ENCODE measurements around the gene CCDC61.

Gene CCDC61, protein sequence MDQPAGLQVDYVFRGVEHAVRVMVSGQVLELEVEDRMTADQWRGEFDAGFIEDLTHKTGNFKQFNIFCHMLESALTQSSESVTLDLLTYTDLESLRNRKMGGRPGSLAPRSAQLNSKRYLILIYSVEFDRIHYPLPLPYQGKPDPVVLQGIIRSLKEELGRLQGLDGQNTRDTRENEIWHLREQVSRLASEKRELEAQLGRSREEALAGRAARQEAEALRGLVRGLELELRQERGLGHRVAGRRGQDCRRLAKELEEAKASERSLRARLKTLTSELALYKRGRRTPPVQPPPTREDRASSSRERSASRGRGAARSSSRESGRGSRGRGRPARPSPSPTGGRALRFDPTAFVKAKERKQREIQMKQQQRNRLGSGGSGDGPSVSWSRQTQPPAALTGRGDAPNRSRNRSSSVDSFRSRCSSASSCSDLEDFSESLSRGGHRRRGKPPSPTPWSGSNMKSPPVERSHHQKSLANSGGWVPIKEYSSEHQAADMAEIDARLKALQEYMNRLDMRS

DNA sequence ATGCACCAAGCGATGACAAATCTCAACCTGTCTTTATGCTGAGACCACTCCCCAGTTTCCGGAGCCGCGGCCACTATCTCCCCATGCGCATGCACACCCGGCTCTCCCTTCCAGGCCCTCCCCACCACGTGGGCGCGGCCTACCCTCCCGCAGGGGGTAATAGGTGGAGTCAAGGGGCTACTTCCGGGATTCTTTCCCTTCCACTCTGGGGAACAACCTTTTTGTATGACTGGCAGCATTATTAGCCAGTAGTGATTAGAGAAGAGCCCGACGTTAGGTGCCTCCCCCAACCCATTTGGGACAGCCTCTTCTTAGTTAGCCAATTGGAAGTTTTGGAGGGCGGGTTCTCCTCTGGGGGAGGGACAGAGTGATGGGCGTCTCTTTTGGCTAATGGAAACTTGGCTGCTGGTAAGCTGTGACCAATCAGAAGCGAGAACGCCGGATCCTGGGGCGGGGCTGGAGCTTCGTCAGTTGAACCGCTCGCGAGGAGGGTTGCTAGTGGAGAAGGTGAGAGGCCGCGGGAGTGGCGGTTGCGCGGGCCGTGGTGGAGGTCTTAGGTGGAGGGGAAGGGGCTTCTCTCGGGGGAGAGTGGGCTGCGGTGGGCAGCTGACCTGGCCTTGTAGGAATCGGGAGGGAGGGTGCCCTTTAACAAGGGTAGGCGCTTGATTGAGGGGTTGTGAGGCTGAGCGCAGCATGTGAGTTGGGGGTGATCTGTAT is at the start of gene CCDC61:
TSS of gene CCDC61 (plus strand) at position 470 of the 717 bp plus-strand sequence. CDS start 7,552 bp downstream, outside the sequence.
- DNase-seq (ENCODE audit: low read depth) = peak; percentile 99

DNA sequence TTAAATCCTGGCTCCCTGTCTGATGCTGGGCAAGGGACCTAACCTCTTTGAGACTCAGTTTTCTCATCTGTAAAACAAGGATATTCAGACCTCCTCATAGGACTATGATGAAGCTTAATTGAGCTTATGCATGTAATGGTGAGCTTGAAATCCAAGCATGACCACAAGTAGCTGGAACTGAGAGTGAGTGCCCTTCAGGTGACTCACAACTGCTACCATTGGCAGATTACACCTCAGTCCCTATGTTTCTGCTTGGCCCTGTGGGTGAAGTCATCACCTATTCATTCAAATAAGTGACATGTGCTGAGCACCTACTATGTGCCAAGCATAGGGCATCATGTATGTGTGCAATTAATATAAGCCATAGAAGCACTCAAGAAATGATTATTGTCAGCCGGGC is 47.3 kb upstream of the CCDC61 start:
- DNase-seq (ENCODE audit: low read depth) = peak; percentile 44

DNA sequence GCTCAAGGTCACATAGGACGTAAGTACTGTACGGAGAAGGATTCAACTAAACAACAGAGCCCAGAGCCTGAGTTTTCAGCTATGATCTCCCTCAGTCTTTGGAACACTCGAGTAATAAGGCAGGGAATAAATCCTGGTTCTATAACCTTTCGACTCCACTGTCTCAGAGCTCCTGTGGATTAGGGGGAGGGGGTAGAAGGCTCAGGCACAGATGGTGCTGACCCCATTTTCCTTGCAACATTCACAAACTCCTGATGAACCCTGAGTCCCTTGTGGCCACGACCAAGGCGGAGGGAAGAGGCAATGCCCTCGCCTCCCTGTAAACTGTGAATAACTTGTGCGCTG is 43.0 kb upstream of the CCDC61 start:
- DNase-seq (ENCODE audit: low read depth) = no peak

DNA sequence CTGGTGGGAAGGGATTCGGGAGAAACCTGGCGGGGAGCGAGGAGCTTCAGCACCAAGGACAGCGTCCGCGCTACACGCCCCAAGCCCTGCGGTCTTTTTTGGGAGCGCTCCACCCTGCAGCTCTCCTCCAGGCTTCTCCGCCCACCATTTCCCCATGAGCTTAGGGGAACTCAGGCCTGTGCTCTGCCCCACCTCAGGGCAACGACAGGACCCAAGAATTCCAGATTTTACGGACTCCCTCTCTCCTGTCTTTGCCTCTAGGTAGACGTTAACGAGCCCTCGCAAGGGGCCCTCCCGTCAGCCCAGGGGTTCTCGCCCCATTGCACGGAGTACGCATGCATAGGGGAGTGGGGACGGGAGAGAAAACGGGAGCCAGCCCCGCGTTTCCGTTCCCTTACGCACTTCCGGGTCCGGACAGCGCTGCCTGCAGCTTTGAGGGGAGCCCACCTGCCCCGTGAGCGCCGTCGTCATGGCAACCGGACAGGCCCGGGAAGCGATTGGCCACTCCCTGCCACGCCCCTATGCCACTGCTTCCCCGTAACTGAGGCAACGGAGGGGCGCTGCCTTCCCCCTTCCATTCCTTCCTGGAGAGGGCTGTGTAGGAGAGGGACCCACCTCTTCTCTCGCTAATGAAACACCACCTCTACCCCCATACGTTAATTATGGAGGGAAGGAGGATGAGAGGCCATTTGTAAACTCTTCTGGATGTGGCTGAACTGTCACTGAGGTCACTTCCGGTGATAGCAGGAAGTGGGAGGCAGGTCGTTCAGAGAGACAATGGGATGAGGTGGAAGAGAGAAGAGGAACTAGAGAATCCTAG is 42.4 kb upstream of the CCDC61 start:
- DNase-seq (ENCODE audit: low read depth) = peak; percentile 27

DNA sequence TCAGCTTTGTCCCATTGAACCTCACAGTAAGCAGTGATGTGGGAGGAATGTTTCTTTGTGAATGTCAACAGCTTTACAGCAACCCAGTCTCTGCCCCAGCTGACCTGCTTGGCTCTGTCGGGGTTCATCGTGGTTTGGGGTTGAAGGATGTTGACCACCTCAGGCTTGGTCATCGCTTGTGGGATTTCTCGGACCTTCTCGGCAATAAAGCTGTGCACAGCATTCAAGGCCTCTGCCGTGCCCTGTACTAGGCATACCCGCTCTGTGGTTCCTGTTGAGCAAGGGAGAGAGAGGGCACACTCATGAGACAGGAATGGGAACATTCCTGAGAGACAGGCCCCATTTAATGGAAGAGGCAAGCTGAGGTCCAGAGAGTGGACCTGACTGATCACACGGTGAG is 41.6 kb upstream of the CCDC61 start:
- no peak for DNase-seq (ENCODE audit: low read depth)

DNA sequence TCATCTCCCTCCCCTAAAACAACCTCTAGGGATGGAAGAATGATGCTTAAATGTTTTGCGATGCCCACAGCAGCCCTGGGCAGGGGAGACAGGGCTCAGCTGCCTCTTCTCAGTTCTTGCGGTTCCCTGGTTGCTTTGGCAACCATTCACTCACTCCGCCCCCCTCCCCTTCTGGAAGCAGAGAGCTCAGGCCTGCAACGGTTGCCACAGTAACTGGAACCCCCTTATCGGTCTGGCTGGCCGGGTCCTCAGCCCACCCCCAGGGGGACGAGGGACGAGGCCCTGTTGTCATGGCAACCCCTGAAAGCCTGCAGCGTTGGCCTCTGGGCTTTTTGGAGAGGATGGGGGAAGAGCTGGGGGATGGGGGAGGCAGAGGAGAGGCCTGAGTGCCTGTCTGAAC is 41.1 kb upstream of the CCDC61 start:
- no peak for DNase-seq (ENCODE audit: low read depth)

DNA sequence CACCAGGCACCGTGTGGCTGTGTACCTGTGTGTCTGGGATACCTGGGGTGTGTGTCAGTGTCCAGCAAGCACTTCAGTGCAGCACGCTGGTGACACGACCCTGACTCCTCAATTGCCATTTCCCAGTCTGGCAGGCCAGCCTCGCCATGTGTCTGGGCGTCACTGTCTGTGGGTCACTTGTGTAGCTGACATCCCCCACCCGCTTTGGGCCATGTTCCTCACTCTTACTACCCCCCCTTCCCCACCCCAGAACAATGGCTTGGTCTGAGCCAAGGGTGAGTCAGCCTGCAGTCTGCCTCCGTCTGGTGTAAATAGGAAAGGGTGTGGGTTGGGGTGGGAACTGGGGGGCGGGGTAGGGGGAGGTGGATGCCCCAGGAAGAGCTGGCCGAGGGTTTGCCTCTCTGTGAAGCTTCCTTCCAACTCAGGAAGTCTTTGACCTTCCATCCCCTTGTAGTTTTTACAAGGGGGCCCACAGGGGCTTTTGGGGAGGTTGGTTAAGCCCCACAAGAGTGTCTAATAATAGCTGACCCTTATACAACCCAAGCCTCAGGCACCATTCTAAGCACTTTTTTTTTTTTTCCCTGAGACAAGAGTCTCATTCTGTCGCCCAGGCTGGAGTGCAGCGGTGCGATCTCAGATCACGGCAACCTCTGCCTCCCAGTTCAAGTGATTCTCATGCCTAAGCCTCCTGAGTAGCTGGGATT is 39.2 kb upstream of the CCDC61 start:
- DNase-seq (ENCODE audit: low read depth) = peak; percentile 14

DNA sequence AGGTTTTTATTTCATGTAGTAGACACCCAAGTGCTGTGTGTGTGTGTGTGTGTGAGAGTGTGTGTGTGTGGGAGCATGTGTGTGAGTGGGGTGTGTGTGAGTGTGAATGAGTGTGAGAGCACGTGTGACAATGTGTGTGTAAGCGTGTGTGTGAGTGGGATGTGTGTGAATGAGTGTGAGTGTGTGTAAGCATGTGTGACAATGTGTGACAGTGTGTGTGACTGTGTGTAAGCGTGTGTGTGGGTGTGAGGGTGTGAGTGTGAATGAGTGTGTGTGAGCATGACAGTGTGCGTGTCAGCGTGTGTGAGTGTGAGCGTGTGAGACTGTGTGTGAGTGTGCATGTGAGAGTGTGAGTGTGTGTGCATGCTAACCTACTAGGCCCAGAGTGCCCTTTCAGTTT is 36.9 kb upstream of the CCDC61 start:
- DNase-seq (ENCODE audit: low read depth) = no peak

DNA sequence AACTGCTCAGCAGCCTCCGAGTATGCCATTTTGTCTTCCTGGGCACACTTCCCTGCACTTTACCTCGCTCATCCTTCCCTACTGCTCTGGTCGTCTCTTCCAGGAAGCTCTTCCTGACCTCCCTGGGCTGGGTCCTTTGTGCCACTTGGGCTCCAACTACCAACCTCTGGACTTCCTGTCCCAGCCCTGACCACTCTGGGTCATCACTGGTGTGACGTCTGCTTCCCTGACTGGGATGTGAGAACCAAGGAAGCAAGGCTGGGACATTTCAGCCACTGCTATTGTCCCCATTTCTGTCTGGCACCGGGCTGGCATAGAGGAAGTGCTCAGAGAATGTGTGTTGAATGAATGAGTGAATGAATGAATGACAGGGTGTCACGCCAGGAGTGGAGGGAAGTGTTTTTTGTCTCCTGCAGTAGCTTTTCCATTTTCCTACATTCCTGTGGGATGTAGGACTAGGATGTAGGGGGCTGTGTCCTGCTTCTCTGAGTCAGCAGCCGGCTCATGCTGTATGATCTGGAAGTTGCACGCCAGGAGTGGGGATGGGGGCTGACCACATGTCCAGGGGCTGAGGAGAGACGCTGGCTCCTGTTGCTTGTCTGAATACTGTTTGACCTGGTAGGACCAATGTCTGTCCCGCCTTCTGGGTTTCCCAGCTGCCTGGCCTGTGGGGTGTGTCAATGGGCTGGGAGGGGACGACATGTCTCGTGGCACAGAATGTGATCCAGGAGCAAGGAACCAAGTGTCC is 36.3 kb upstream of the CCDC61 start:
- DNase-seq (ENCODE audit: low read depth) = no peak

DNA sequence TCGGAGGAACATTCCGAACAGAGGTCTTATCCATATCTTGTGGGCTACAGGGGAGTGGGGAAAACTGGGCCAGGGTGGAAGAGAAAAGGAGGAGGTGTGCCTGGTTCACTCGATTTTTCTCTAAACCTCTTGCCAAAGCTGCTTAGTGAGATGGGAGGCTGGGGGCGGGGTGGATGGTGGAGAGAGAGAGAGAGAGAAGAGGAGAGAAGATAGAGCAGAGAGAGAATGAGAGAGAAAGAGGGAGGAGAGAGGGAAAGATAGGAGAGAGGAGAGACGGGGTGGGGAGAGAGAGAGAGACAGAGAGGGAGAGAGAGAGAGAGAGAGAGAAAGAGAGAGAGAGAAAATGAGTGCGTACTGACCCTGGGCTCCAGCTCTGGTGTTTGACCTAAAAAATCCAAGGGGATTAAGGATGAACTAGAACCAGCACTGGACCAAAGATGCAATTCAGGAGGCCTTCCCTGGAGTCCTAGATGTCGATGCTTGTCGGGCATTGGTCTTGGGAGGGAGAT is 35.7 kb upstream of the CCDC61 start:
- no peak for DNase-seq (ENCODE audit: low read depth)

DNA sequence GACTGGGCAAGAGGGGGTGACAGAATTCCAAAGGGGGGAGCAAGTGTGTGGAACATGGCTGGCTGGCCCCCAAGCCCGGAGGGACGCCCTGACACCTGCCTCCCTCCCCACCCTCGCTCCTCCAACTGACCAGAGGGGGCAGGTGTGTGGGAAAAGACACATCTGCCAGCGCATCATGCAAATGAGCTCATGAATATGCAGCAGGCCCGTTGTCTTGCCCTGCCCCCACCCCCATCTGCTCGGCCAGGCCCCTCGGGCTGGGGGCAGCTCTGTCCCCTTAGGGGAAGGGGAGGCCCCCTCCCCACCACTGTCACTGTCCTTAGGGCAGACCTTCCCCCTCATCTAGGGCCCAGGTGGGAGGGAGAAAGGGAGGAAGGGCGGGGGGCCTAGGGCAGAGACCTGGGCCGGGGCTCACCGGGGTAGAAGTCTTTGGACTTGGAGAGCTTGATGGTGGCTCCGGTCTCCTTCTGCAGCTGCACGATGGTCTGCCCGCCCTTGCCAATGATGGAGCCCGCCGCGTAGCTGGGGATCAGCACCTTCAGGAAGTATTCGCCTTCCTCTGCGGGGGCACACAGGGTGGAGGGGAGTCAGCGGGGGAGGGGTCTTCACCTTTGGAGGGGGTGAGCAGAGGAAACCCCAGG is 34.6 kb upstream of the CCDC61 start:
- no peak for DNase-seq (ENCODE audit: low read depth)

DNA sequence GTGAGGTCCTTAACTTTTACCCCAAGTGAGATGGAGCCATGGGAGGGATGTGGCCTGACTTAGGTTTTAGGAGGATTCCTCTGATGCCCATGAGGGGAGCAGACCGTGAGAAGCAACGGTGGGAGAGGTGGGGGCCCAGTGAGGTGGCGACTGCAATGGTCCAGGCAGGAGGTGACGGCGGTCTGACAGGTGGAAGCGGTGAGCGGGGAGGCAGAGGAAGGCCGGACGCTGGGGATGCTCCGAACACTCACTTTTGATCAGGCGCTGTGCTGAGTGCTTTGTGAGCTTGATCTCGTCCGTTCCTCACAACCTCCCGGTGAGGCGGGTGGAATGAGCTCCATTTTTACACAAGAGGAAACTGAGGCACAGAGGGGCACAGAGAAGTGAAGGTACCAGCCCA is 33.2 kb upstream of the CCDC61 start:
- no peak for DNase-seq (ENCODE audit: low read depth)

DNA sequence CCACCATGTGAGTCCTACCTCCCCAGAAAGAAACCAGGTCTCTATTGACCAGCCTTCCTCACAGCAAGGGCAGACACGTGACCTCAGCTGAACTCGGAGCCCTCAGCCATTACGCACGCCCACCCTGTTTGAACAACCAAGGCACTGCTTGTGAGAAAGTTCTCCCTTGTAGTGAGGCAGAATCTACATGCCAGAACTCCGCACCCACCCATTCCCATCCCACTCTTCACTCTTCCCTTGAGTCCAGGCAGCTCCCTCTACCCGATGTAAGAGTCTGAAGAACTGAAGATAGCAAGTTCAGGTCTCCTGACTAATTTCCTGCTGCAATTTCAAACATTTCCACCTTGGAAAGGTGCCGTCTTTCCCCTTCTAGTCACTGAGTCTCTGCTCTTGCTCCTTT is 28.0 kb upstream of the CCDC61 start:
- DNase-seq (ENCODE audit: low read depth) = no peak

DNA sequence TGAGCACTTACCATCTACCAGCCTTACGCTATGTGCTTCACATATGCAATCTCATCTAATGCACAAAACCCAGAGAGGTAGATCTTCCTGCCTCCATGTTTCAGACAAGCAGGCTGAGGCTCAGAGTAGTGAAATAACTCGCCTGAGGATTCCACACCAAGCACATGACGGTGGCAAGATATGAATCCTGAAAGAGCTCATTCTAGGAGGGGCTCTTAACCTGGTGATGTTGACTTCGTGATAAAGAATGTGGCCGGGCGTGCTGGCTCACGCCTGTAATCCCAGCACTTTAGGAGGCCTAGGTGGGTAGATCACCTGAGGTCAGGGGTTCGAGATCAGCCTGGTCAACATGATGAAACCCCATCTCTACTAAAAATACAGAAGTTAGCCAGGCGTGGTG is 26.6 kb upstream of the CCDC61 start:
- no peak for DNase-seq (ENCODE audit: low read depth)

DNA sequence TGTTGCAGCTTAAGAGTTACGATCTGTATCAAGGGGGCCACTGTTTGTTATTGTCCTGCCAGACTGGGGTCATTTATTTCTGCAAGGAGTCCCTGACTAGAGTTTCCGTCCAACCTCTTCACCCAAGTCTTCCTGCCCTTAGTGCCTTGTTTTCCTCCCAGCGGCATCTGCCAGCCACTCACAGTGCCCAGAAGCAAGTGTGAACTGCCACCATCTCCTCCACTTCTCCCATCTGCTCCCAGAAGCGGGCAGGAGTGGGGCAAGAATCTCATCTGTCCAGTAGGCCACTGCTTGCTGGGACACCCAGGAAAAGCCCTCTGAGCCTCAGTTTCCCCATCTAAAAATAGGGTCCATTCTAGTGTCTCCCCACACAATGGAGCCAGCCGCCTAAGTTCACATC is 25.6 kb upstream of the CCDC61 start:
- no peak for DNase-seq (ENCODE audit: low read depth)

DNA sequence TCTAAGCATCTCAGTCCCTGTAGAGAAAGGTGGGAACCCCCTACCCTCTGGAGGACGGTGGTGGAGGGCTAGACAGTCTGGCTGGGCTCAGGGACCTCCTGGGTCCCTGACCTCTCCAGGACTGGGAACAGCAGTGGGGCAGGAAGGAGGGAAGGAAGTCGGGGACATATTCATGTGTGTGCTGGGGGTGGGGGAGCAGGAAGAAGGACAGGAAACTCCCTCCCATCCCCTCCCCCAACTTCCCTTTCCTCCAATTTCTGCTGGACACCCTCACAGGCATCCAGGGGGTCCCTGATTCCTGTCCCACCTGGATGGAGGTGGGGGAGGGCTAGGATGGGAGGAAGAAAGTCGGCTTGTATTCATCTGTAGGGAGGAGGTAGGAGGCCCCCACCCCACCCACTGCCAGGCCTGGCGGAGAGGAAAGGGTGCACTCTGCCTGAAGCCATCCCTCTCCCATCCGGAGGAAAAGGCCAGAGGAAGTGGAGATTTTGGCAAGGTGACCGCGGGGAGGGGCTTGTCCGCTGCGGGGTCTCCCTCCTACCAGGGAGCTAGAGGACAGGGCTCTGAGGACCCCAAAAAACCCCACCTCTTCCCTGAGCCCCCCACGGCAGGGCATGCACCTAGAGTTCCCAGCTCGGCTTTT is 23.9 kb upstream of the CCDC61 start:
- no peak for DNase-seq (ENCODE audit: low read depth)

DNA sequence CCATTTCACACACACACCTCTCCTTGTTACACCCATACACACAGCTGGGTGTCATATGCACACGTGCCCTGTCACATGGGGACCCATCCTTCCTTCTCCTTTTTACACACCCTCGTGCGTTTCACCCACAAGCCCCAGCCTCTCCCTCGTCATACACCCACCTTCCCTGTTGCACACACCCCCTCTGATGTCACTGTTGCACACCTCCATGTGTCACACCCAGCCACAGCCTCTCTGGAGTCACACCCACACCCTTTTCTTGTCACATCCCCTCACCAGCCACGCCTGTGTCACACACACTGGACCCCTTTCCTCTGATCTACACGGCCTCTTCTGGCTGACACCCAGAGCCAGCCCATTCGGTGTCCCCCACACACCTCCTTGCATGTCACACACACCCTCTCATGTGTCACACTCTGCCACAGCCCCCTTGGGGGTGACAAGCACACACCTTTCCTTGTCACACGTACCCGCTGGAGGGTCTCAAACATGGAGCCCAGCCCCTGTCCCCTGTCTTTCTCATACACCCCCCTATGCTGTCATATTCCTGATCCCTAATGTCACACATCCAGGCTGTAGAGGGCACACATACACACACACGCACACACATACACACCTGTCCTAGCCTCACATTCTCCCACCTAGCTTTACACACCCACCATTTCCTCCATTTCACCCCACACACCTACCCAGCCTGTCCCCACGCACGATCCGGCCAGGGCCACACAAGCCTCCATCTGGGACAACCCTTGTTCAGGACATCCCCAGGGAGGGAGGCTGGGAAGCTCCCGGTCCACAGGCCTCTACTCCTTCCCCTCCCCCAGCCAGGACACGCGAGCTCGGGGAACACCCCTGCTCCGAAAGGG is 23.0 kb upstream of the CCDC61 start:
- DNase-seq (ENCODE audit: low read depth) = no peak

DNA sequence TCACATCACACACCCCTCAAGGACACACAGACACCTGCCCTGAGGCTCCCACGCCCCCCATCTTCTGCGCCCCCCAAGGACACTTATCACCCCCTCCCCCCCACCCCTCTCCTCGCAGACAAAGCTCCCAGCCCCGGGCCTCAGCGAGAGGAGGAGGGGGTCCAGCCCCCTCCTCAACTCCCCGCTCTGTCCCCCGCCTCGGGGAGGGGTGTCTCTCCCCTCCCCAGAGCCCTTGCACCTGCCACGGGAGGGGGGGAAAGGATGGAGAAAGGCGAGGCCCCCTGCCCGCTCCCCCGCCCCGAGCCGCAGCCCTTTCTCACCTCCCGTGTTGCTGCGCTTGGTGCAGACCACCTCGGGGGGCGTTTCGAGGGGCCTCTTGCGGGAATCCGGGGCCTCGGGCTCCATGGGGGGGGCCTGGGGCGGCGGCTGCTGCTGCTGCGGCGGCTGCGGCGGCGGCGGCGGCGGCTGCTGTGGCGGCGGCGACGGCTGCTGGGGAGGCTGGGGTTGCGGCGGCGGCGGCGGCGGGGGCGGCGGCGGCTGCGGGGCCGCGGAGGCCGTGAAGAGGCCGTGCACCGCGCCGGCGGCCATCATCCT is 22.2 kb upstream of the CCDC61 start:
- no peak for DNase-seq (ENCODE audit: low read depth)
